Upper lobe of right lung (tissue), 1 donor: ENCODE data around the gene KCNMA1. TPM values are rescaled to one million over a fixed set of nuclear protein-coding genes. Genes with fewer than 3 reads are reported as not detected.

Source experiments
- ATAC-seq: fragments of 200-7000 bp; cut with Tn5 transposase; one replicate; pipeline ENCODE4 v1.9.1; 2020; ENCODE audit warnings: mild to moderate bottlenecking, moderate library complexity
- DNase-seq: peaks from one replicate; pipeline ENCODE4 v3.0.0-alpha.2; 2020
- H3K27ac ChIP-seq: fragments of 200-600 bp; one replicate; pipeline ENCODE4 v1.8.0; 2022
- H3K27me3 ChIP-seq: fragments of 200-600 bp; one replicate; pipeline ENCODE4 v1.8.0; 2022; ENCODE audit warnings: mild to moderate bottlenecking
- H3K36me3 ChIP-seq: fragments of 200-600 bp; one replicate; pipeline ENCODE4 v1.8.0; 2022
- H3K4me1 ChIP-seq: fragments of 200-600 bp; one replicate; pipeline ENCODE4 v1.8.0; 2022
- H3K4me3 ChIP-seq: fragments of 200-600 bp; one replicate; pipeline ENCODE4 v1.8.0; 2022; ENCODE audit warnings: mild to moderate bottlenecking
- H3K9me3 ChIP-seq: fragments of 200-600 bp; one replicate; pipeline ENCODE4 v1.8.0; 2022
- intact Hi-C: fragments of 100-400 bp; cut with DNase I; formaldehyde crosslinking; loops from one replicate; pipeline ENCODE4 v1.11.0; 2022
- total RNA-seq: library from RNA; stranded (reverse); fragmentation: NEBNext Ultra II Directional; extraction: Animal tissue kit (Norgen Biotek cat#: 25700); gene quantifications from one replicate; pipeline ENCODE4 v1.2.1, GENCODE V29; 2021
- TF ChIP-seq, protein P1 (sequence below): fragments of 200-600 bp; IDR thresholded peaks from one replicate; pipeline ENCODE4 v1.8.0; 2022; ENCODE audit warnings: antibody characterized with exemption
- donor health status: DM: no; HTN: yes; CAD: no; lungs with severe emphysema.

The KCNMA1 gene
- total RNA-seq, 1 donor from 2014 or later: 26.3 TPM

DNA sequence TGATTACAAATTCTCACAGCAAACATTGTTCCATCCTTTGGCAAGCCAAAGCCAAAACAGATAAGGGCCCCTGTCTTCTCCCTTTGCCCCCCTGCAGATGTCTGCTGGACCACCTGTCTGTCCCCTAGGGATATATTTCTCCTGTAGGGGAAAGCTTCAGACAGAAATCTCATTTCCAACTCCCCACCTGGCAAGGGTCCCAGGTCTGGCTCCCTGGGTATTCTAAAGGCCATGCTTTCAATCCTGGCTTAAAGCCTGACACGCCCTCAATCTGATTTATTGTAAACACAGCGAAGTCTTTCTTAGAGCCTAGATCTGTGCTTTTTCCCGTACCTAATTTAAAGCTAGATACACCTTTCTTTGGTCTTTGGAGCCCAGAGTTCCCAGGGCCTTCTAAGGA is 66.1 kb downstream of the KCNMA1 start:
- Histone ChIP-seq H3K4me3 (no peak overlapping the region), H3K27ac (no peak overlapping the region), H3K9me3 (no peaks in the 10 kb centered on the region), H3K36me3 (no peaks in the 10 kb centered on the region), H3K27me3 (no peaks in the 10 kb centered on the region), H3K4me1 (no peaks in the 10 kb centered on the region)
- ATAC-seq: no peak
- intact Hi-C loops: no loop called here
- TF ChIP-seq, protein P1, sequence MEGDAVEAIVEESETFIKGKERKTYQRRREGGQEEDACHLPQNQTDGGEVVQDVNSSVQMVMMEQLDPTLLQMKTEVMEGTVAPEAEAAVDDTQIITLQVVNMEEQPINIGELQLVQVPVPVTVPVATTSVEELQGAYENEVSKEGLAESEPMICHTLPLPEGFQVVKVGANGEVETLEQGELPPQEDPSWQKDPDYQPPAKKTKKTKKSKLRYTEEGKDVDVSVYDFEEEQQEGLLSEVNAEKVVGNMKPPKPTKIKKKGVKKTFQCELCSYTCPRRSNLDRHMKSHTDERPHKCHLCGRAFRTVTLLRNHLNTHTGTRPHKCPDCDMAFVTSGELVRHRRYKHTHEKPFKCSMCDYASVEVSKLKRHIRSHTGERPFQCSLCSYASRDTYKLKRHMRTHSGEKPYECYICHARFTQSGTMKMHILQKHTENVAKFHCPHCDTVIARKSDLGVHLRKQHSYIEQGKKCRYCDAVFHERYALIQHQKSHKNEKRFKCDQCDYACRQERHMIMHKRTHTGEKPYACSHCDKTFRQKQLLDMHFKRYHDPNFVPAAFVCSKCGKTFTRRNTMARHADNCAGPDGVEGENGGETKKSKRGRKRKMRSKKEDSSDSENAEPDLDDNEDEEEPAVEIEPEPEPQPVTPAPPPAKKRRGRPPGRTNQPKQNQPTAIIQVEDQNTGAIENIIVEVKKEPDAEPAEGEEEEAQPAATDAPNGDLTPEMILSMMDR: no peak
- DNase-seq: no peak

DNA sequence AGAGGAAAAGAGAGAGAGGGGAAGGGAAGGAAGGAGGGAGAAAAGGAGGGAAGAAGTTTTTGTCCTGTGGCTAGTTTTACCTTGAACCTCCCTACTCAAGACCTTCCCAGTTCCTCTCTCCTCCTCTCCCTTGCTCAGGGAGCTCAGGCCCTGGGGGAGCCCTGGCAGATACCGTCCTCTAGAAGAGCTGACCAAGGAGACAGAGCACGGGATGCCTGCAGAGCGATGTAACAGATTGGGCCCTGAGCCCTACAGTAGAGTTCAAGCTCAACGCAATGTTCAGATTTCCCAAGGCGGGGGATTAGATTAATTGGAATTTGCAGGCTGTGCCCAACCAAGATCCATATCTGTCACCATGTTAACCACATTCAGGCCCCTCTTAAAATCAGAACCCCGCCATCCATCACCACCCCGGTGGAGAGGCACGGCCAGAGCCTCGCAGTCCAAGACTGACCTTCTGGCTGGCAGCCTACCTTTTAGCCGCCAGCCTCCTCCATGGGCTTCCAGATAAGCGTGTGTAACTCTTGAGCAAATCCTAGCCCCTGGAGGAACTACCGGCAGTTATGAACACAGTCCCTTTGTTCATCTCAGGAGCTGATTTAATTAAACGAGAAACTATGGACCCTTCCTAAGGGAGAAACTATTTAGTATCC is 70.6 kb downstream of the KCNMA1 start:
- no peak for DNase-seq
- Histone ChIP-seq H3K4me3 (no peak overlapping the region), H3K27ac (no peak overlapping the region), H3K27me3 (no peaks in the 10 kb centered on the region), H3K36me3 (no peaks in the 10 kb centered on the region), H3K4me1 (no peaks in the 10 kb centered on the region), H3K9me3 (no peaks in the 10 kb centered on the region)
- TF ChIP-seq, protein P1: no peak
- intact Hi-C loops: no loop called here
- no peak for ATAC-seq

DNA sequence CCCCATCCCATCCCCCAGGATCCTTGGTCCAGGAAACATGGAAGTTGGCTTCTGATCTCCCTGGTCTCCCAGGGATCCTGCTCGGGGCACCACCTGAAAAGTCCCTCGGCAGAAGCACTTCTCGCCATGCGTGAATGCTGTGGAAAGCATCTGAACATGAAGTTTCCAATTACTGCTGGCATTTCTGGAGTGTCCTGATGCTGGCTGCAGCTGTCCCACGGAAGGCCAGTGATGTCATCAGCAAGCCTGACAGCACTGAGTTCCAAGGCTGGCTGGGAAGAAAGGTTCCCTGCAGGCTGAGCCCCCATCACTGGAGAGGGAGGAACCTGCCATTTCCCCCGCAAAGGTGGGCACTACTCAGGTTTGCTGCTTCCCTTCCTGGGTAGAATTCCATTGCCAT is 71.4 kb downstream of the KCNMA1 start:
- H3K36me3 ChIP-seq: no peaks in the 10 kb centered on the region
- ATAC-seq (no peak), DNase-seq (no peak)
- H3K27me3 ChIP-seq: no peaks in the 10 kb centered on the region
- H3K4me3 ChIP-seq: no peak overlapping the region
- intact Hi-C loops: no loop called here
- TF ChIP-seq, protein P1: no peak
- H3K27ac ChIP-seq: no peak overlapping the region
- H3K4me1 ChIP-seq: no peaks in the 10 kb centered on the region
- H3K9me3 ChIP-seq: no peaks in the 10 kb centered on the region

DNA sequence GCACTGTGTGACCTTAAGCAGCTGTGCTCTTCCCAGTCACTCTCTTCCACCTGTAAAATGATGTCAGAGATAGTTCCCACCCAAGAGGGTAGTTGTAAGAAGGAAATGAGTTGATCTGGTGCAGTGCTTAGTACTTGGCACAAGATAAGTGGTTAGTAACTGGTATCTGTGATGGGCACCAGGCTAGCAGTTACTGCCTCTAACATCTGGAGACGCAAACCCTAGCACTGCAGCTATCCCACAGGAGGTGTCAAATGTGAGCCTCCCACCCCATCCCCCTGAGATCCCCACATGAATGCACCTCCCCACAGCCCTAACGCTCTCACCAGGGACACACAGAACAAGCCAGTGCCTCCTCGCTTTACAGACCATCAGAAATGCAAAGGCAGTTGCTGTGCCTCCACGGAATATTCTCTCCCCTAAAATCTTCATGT is 72.0 kb downstream of the KCNMA1 start:
- intact Hi-C loops: no loop called here
- Histone ChIP-seq H3K27ac (no peak overlapping the region), H3K4me1 (no peaks in the 10 kb centered on the region), H3K27me3 (no peaks in the 10 kb centered on the region), H3K36me3 (no peaks in the 10 kb centered on the region), H3K4me3 (no peak overlapping the region), H3K9me3 (no peaks in the 10 kb centered on the region)
- TF ChIP-seq, protein P1: no peak
- ATAC-seq: no peak
- DNase-seq: no peak

DNA sequence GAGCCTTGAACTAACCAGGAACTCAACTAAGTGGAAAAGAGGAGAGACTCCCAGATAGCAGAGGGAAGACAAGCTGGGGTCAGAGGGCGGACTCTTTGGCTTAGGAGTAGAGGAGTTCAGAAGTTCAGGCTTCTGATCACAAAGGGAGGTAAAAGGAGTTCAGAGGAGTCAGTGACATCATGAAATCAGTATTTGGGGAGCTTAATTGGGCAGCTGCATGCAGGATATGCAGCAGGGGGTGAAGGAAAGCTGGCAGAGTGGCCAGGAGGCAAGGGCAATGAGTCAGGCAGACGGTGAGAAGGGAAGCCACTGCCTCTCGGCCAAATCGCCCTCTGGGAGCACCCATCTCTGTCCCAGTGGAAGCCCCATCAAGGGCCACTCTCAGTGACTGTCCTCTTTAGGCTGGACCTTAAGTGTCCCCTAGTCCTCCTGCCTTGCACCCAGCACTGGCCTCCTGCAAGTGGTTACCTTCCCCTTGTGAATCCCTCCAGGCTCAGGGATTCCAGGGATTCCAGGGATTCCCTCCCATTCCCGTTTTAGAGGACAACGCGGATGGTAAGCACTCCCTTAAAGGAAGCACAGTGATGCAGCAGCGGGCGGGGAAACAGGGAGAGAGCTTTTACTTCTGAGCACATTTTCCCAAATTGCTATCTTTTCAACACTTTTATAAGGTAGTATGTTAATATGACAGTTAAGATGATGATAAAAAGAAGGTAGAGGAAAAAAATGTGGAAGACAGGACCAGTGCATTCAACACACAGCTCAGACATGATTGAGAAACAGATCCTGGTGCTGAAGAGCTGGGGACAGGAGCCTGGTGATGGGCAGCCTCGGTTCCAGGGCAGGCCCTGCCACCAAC is 72.6 kb downstream of the KCNMA1 start:
- ATAC-seq: no peak
- H3K9me3 ChIP-seq: no peaks in the 10 kb centered on the region
- no peaks in the 10 kb centered on the region for H3K4me1 ChIP-seq
- no peak overlapping the region for H3K4me3 ChIP-seq
- intact Hi-C loops: no loop called here
- no peaks in the 10 kb centered on the region for H3K36me3 ChIP-seq
- TF ChIP-seq, protein P1: no peak
- H3K27ac ChIP-seq: no peak overlapping the region
- no peaks in the 10 kb centered on the region for H3K27me3 ChIP-seq
- no peak for DNase-seq
